ENCODE measurements around the gene TBCD.

GRCh38 chr17:82716203-82717010, 35.5 kb upstream of the TBCD start, which contains the start of gene FN3KRP:
- TF ChIP-seq POLR2A (IDR thresholded peaks at IDR 0.05) (no peak), CTCF (IDR thresholded peaks at IDR 0.05) (no peak)
